HG03442 (cell line): Measurements from ENCODE around the gene SNTG2.

Experiments
- ATAC-seq: cut with Tn5 transposase; IDR thresholded peaks from one replicate; pipeline ENCODE4 v1.9.1; 2021; ENCODE audit warnings: mild to moderate bottlenecking, moderate library complexity; ENCODE audit not compliant: unreplicated experiment

SNTG2 gene

DNA sequence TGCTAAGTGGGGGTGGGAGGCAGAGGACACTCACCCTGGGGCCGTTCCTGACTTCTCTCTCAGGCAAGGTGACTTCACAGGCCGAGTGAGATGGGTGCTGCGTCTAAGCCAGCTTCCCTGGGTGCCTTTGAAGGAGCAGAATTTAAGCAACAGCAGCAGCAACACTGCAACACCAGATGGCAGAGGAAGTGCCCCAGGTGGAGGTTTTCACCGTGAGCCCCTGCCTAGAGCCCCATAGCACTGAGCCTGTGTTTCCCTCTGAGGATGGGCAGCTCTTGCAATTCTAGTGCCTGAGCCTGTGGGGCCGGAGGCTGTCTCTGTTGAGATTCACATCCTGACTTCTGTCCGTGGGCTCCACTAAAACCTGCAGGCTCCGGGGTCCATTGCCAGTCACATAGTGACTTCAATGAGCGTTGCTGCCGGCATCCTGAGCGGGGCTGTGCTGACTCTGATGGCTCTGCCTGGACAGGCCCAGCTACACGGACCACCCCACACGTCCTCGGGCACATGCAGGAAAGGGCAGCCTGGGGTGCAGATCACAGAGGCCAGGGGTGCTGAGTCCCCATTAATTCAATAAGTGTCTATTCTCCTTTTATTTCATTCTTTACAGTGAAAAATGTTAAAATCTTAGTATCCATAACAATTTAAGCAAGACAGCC is 218.8 kb downstream of the SNTG2 start:
- no peak for ATAC-seq

DNA sequence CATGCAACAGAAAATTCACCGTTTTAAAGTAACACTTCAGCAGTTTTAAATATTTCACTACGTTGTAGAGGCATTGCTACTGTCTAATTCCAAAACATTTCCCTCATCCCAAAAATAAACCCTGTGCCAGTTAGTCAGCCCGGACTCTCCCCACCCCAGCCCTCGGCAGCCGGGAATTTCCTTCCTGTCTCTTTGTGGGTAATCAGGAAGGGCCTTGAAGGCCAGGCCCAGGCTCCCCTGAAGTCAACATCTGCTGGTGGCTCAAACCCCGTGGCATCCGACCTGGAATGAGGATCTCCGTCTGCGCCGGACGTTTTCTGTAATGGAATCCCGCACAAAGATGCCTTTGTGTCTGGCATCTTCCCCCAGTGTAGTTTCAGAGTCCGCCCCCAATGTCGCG is 219.6 kb downstream of the SNTG2 start:
- ATAC-seq, result no peak

DNA sequence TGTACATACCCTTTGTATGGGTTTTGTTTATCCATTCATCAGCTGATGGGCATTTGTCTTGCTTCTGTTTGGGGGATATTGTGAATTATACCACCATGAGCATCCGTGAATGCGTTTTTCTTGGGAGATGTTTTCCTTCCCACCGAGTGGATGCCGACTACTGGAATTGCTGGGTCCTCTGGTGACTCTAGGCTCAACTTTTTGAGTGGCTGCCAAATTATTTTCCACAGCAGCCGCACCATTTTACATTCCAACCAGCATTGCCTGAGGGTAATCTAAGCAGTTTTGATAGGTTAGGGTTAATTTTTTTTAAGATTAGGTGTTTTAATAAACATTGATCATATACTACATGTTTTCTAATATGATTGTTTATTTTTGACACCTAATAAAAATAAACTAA is 220.1 kb downstream of the SNTG2 start:
- ATAC-seq, result no peak

DNA sequence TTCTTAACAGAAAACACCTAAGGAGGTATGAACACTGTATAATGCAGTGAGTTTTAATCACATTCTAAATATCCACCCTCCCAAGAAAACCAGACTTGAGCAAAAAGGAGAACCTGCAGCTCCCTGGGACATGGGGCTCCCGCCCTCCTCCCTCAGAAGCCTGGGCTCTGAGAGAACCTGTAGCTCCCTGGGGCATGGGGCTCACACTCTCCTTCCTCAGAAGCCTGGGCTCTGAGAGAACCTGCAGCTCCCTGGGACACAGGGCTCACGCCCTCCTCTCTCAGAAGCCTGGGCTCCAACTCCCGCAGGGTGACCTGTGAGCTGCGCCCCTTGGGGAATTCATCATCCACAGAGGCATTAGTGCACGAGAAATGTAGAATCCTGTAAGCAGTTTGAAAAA is 222.9 kb downstream of the SNTG2 start:
- ATAC-seq, result no peak

DNA sequence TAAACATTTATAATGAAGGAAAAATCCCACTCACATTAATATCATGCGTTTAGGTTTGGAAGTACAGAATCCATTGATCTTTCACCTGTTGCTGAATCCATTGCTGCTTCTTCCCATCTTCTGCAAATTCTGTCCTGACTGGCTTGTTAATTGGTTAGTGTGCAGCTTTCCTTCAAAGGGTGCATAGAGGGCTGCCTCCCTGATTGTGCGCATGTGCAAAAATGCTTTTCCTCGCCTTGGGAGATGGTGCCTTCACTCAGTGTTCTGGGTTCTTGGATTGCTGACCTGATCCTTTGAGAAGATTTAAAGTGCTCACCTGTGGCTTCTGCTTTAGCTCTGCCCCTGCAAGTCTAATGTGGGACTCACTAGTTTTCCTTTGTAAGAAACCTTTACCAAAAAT is 231.2 kb downstream of the SNTG2 start:
- ATAC-seq, result no peak

DNA sequence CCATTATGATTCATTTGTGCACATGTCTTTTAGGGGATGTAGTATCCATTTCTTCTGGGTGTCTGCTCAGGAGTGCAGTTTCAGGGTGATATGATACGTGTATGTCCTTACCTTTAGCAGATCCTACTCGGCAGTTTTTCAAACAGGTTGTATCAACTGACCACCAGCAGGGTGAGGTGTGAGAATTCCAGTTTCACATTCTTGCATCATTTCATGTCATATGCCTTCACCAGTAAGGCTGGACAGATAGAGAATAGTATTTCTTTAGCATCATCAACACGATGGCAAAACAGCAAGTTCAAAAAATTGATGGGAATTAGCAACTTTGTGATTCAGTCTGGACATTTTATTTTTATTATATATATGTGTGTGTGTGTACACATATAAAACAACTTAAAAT is 232.7 kb downstream of the SNTG2 start:
- ATAC-seq, result no peak

DNA sequence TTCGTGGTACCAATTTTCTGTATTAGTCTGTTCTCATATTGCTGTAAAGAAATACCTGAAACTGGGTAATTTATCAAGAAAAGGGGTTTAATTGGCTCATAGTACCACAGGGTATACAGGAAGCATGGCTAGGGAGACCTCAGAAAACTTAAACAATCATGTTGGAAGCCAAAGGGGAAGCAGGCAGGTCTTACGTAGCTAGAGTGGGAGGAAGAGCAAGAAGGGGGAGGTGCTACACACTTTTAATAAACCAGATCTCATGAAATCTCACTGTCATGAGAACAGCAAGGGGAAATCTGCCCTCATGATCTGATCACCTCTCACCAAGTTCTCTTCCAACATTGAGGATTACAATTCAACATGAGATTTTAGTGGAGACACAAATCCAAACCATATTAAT is 235.8 kb downstream of the SNTG2 start:
- no peak for ATAC-seq

DNA sequence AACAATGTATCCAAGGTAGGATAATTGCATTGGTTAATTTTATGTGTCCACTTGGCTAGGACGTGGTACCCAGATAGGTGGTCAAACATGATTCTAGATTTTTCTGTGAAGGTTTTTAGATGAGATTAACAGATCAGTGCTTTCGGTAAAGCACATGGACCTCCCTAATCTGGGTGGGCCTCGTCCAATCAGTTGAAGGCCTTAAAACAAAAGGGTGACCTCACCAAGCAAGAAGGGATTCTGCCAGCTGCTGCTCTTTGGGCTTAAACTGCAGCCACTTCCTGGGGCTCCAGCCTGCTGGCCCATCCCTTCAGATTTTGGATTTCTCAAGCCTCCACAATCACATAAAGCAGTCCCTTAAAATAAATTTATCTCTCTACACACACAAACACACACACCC is 236.5 kb downstream of the SNTG2 start:
- no peak for ATAC-seq

DNA sequence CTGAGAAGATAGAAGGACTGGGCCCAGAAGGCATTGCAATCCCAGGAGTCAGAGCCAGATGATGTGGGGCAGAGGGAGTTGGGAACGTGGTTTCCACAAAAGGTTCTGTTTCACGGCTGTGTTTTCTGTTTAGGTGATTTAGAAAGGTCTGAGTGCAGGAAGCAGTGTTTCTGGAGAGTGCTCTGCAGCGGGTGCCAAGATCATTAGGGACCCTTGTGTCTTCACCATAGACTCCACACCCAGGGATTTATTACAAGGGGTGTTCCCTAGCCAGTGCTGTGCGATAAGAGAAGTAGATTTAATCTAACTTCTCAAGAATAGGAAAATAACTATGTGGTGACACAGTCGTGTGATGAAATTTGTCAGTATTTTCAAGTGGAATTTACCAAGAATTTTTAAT is 241.5 kb downstream of the SNTG2 start:
- no peak for ATAC-seq

DNA sequence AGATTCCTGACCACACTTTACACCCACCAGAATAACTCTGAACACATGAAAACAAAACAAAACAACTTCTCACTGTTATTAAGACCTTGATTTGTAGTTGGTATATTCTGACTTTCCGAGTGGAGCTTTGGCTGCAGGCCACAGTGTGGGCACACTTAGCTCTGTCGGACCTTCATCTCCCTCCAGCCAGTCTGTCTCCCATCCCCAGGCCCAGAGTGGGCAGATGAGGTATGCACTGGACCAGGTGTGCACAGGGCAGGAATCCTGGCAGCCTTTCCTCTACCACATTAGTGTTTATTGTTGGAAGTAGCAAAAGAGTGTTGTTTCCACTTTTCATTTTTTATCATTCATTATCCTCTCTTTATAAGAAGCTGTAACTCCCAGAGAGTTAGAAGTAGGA is 243.2 kb downstream of the SNTG2 start:
- ATAC-seq, result no peak

DNA sequence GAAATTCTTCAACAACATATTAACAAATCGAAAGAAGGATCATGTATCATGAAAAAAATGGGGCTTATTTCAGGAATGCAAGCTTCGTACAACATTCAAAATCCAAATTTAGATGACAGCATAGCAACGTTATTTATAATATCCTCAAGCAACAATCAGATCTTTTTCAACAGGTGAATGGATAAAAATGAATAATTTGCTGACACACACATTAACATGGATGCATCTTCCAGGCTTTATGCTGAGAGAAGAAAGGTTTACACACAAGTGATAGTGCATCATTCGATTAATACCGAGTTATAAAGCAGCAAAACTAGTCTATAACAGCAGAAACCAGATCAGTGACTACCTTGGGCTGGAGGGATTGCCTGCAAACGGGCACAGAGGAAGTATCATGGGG is 253.1 kb downstream of the SNTG2 start:
- no peak for ATAC-seq

DNA sequence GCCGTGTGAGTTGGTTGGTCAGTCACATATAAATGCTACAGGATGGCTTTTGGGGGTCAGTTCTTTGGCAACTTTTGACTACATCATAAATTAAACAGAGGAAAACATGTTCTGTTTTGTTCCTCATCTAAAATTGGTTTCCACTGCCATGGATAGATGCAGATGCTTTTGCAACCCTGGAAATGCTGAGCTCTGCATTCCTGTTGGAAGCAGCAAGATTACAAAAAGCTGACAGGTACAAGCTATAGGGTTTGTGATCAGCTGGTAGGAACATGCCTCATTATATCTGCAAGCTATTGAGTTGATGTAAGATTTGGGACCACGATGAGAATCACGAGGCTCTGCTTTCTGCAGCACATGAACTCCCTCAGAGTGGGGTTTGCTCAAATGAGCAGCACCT is 255.2 kb downstream of the SNTG2 start:
- ATAC-seq, result no peak

DNA sequence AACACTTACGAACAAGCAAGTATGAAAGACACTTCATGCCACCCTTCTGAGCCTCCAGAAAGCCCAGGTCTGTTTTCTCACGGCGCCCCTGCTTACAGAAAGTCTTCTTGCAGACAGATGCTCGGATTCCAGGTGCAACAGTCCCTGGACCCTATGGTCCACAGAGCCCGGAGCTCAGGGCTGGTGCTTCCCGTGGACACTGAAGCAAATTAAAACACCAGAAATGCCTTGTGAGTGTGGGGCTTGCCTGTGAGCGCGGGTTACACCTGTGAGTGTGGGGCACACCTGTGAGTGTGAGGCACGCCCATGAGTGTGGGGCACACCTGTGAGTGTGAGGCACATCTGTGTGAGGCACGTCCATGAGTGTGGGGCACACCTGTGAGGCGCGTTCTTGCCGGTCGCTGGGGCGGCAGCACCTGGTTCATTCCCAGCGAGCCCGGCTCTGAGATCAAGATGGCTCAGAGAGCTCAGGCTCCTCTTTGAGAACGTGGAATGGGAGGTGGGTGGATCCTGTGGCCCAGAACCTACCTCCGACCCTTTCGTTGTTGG is 257.4 kb downstream of the SNTG2 start:
- no peak for ATAC-seq

DNA sequence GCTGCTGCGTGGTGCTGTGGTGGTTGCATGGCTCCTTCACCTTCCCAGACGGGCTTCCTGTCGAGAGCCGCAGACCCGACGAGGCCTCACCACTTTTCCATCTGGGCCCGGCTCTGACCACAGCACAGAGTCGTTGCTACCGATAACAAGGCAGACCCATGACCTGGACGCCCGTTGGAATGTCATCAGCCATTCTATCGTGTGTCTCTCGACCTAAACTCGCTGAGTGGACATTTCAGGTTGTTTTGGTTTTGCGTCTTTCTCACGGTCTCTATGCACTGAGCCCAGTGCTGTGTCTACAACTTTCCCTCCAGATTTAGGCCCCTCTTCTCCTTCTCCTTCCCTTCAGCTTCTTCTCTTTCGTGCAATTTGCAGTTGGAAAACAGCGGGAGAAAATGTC is 257.9 kb downstream of the SNTG2 start:
- no peak for ATAC-seq

DNA sequence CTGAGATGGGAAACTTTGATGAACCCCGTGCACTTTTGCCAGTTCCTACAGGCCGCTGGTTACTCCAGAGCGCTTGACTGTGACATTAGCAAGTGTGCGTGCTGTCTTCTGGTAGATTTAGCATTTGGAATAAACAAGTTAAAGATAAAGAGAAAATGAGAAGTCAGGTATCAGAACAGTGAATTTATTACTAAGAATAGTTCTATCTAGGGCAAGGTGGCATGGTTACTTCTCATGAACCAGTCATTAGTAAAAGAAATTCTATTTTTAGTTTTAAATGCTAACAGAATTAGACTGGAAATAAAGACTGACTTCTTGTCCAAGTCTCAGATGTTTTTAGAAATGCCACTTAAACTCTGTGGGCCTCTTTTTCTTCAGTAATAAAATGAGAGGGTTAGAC is 258.6 kb downstream of the SNTG2 start:
- ATAC-seq, result no peak

DNA sequence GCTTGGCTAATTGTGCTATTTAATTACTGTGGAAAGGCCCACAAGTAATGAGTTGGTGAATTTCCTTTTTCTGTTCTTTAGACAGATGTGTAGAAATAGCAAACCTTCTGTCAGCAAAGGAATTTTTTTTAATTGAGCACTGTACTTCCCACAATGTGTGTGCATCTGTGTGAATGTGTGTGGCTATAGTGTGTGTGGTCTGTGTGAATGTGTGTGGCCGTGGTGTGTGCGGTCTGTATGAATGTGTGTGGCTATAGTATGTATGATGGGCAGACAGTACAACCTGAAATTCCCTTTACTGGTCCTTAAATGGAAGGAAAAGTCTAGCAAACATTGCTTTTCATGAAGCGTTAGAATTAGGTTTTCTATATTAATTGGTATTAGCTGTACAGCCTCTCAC is 259.1 kb downstream of the SNTG2 start:
- ATAC-seq, result no peak

DNA sequence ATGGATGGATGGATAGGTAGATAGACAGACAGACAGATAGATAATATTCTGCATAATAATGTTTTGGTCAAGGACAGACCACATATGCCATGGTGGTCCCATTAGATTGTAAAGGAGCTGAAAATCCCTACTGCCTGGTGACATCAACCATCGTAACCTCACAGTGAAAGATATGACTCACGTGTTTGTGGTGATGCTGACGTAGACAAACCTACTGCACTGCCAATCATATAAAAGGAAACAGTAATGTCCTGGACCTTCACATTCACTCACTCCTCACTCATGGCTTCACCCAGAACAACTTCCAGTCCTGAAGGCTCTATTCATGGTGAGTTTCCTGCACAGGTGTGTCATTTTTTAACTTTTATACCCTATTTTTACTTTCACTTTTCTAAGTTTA is 259.7 kb downstream of the SNTG2 start:
- no peak for ATAC-seq

DNA sequence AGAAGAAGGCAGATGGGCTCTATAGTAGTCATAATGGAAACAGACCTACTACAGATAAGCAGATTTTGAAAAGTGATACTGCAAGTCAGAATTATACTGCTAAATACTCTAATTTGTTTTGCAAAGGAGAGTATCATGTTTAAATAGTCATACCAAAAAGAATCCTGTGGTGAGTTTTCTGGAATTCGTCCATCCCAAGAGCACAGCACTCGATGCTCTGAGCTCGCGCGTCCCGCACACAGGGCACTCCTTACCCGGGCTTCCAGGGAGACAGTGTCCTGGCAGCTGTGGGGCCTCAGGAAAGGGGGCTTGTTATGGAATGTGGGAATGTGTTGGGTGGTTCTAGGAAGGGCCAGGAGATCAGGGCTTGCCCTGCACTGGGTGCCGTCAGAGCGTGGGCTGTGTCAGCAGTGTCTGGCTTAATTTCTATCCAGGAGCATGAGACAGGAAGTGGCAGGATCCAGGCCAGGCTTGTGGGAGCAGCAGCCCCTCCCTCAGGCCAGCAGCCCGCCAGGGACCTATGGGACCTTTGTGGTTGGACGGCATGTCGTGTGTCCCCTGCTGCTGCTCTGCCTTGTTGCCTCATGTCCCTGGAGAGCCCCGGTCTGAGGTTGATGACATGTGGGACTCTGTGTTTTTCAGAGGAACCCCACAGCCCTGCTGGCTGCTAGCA is 269.4 kb downstream of the SNTG2 start:
- ATAC-seq, result no peak

DNA sequence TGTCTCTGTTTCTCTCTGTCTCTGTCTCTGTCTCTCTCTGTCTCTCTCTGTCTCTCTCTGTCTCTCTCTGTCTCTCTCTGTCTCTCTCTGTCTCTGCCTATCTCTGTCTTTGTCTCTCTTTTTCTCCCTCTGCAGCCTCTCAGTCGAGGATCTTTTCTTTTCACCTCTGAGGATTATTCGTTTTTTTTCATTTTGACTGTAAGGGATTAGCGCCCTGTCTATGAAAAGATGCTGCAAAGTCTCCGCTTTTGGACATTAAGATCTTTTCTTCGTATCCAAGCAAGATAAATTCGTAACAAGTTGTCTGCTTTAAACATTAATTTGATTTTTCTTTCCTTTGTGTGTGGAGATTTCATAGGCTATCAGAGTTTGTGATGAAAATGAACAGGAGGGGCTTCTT is 271.4 kb downstream of the SNTG2 start:
- ATAC-seq, result no peak

DNA sequence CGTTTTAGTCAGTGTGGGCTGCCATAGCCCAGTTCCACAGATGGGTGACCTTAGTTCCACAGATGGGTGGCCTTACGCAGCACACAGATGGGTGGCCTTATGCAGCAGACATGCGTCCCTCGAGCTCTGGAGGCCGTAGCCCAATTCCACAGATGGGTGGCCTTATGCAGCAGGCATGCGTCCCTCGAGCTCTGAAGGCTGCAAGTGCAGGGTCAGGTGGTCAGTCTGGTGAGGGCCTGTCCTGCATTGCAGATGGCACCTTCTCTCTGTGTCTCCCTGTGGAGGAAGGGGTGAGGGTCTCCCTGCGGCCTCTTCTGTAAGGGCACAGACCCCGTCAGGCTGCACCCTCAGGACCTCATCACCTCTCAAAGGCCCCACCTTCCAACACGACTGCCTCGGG is 273.1 kb downstream of the SNTG2 start:
- ATAC-seq, result no peak

DNA sequence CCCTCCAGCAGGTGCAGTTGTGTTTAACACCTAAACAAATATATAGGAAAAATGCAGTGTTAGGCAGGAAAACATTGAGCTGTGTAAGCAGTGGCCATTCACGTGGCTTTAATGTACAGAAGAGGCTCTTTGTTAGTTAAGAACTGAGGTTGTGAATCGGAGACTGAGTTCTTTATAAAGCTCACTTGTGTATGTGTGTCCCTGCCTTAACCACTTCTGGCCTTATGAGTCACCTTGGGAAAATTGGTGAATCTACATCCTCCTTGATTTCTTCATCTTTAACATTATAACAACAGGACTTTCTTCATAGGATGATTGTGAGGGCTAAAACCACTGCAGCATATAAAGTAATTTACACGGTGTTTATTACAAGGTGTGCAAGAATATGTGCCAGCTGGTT is 274.3 kb downstream of the SNTG2 start:
- ATAC-seq, result no peak

DNA sequence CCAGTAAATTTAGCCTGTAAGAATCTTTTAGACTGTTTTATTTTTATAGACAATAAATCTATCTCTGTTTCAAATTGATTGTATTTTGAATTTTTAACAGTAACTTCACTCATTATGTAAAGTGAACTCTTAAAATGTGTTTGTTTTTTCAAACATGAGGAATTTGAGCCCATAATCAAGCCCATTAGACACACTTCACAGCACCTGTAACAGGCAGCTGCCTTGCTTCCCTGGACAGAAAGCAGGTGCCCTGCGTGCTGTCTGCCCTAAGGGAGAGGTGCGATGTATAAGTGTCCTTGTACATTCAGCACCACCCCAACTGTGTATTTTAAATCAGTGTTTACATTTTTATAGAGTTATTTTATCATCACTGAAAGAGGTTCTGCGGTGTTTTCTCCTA is 276.1 kb downstream of the SNTG2 start:
- ATAC-seq, result no peak
